Stimulated activated CD8-positive, alpha-beta memory T cell treated with anti-CD3 and anti-CD28 coated beads, Interleukin-4, amount 100 ng/mL, for 48 hours (primary cell): ENCODE results near the gene ANKRD1.
"Not testable (repeated sequence)": the region's sequence is repeated elsewhere in the genome, so short reads cannot be mapped to it uniquely, and the experiment has no call there.

Experiments
- DNase-seq: peaks from one replicate; pipeline ENCODE4 v3.0.0-alpha.2; 2020

The ANKRD1 gene

GRCh38 chr10:90920986-90921666 lies at the start of gene ANKRD1:
TSS of gene ANKRD1 (minus strand) at chr10:90921087. CDS start at chr10:90921027, 60 bp downstream.
- no peak for DNase-seq

- DNase-seq = no peak
Observed at GRCh38 chr10:90969947-90970673, 49.2 kb upstream of the ANKRD1 start.

GRCh38 chr10:90969121-90969534 lies 48.2 kb upstream of the ANKRD1 start:
- no peak for DNase-seq

GRCh38 chr10:90968328-90969081 lies 47.6 kb upstream of the ANKRD1 start:
- DNase-seq = no peak

- DNase-seq = no peak
Observed at GRCh38 chr10:90967865-90968264, 47.0 kb upstream of the ANKRD1 start.

- DNase-seq = no peak
Observed at GRCh38 chr10:90966146-90966545, 45.3 kb upstream of the ANKRD1 start.

GRCh38 chr10:90965720-90966119 lies 44.8 kb upstream of the ANKRD1 start:
- no peak for DNase-seq

- no peak for DNase-seq
Observed at GRCh38 chr10:90964781-90965465, 44.0 kb upstream of the ANKRD1 start.

GRCh38 chr10:90963331-90963730 lies 42.4 kb upstream of the ANKRD1 start:
- DNase-seq = no peak

GRCh38 chr10:90960355-90960814 lies 39.5 kb upstream of the ANKRD1 start:
- no peak for DNase-seq

GRCh38 chr10:90959826-90960225 lies 38.9 kb upstream of the ANKRD1 start:
- DNase-seq = no peak

GRCh38 chr10:90958781-90959180 lies 37.9 kb upstream of the ANKRD1 start:
- no peak for DNase-seq

GRCh38 chr10:90947030-90947960 lies 26.4 kb upstream of the ANKRD1 start:
- no peak for DNase-seq

- no peak for DNase-seq
Observed at GRCh38 chr10:90945491-90946070, 24.7 kb upstream of the ANKRD1 start.

- DNase-seq = no peak
Observed at GRCh38 chr10:90944749-90945148, 23.9 kb upstream of the ANKRD1 start.

GRCh38 chr10:90942980-90943379 lies 22.1 kb upstream of the ANKRD1 start:
- DNase-seq = not testable (repeated sequence)

GRCh38 chr10:90939648-90940047 lies 18.8 kb upstream of the ANKRD1 start:
- no peak for DNase-seq

- DNase-seq = no peak
Observed at GRCh38 chr10:90939116-90939515, 18.2 kb upstream of the ANKRD1 start.

GRCh38 chr10:90937645-90938258 lies 16.9 kb upstream of the ANKRD1 start:
- no peak for DNase-seq

GRCh38 chr10:90936276-90936659 lies 15.4 kb upstream of the ANKRD1 start:
- DNase-seq = no peak
